Measurements from ENCODE around the gene ELMO1.
"Not testable (repeated sequence)": the region's sequence is repeated elsewhere in the genome, so short reads cannot be mapped to it uniquely, and the experiment has no call there.

Gene ELMO1

GRCh38 chr7:37160656-37161055, 288.0 kb downstream of the ELMO1 start:
- no peak for DNase-seq

DNA sequence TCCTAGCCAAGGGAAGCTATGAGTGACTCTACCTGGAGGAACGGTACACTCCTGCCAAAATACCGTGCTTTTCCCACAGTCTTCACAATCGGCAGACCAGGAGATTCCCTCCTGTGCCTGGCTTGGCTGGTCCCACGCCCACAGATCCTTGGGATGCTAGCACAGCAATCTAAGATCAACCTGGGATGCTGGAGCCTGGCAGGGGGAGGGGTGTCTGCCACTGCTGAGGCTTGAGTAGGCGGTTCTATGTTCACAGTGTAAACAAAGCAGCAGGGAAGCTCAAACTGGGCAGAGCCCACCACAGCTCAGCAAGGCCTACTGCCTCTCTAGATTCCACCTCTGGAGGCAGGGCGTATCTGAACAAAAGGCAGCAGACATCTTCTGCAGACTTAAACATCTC, 295.3 kb downstream of the ELMO1 start:
- DNase-seq = no peak

DNA sequence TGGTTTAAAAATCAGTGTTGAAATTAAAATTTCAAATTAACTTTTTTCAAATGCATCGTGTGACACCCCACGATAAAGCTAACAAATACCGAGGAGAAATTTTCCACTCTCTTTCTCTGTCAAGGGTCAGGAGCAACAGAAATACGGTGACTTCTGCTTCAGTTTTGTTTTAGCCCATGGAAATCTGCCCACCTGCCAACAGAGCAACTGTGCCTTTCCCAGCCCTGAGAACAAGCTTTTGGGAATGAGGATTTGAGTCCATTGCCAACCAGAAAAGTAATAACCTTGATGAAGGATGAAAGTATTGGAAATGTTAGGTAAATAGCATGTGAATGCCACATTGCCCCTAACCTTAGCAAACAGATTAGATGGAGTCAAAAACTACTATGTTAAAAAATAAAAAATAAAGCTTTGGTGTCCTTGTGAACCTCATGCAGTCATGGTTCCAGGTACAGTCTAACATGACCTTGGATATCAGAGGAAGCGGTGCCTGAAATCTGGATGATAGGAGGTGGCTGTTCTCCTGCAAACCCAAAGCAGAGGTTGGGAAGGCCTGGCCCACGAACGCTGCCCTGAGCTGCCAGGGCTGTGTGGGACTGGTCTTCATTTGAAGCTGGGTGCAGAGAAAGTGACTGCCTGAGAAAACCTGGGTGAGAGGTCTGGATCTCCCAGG, 296.8 kb downstream of the ELMO1 start:
- no peak for DNase-seq

DNA sequence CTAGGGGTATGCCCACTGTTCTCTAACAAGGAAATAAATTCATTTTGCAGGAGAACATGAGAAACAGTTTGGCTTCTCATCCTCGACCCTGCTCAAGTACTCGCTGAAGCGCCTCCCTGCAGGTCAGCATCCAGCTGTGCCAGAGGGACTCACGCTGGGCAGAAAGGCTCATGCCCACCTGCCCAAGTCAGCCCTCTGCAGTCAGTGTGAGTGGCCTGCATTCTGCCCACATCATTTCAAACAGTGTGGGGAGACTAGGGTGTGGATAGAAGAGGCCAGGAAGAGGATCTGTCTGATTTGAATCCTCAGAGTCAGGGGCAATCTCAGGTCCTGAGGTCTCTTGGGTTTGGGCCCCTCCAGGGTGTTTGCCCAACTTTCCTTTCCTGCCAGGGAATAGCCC, 297.8 kb downstream of the ELMO1 start:
- no peak for DNase-seq

GRCh38 chr7:37150180-37150579, 298.5 kb downstream of the ELMO1 start:
- no peak for DNase-seq

DNA sequence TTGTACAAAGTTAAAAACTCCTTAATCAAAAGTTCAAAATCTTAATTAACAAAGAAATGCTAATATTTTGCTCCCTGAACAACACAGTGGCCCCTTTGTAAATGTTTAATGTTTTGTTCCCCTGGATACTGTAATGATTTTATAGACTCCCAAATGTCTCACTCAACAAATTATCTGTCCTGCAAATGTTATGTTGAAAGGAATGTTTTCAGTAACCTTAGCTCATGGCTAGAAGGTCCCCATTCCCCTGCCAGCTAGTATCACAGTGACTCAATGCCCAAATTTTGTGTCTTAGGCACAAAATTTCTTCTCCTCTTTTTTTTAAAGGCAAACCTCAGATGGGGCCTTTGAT, 298.9 kb downstream of the ELMO1 start:
- no peak for DNase-seq

DNA sequence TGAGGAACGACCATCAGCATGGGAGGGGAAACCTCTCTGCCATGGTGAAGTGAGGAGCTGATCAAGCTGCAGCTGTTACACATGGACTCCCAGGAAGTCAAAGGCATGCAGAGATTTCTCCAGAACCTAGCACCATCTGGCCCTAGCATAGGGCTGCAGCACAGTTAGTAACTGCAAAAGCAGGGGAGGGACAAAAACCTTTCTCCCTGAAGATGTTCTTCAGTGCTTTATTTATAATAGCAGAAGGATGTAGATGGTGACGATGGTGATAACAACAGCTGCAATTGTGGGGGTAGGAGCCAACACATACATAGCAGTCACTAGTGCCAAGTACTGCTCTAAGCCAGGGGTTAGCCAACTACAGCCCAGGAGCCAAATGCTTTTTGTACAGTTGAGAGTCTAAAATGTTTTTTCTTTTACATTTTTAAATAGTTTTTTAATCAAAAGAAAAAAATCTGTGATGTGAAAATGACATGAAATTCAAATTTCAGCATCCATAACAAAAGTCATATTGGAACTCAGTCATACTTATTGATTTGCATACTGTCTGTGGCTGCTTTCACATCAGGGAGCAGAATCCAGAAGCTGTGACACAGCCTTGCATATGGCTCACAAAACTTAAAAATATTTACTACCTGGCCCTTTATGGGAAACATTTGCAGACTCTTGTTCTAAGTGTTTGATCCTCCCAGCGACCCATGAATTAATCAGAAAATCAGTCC, 299.5 kb downstream of the ELMO1 start:
- no peak for DNase-seq

DNA sequence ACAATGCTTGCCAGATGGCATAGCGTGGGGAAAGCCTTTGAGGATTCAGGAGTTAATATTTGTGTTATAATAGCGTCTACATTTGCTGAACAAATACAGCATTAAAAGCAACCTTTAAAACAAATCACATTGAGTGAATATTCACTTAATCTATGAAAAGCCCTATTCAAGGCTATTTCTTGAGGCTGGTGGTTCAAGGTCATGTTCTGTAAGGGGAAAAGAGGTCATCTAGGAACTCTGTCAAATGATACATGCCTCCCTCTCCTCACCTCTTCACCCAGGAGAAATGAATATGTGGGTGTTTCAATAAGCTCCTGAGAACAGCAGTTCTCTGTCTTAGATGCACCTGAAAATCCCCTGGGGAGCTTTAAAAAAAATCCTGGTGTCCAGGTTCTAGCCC, 303.0 kb downstream of the ELMO1 start:
- DNase-seq = no peak

GRCh38 chr7:37144423-37144822, 304.2 kb downstream of the ELMO1 start:
- no peak for DNase-seq

- DNase-seq = peak; percentile 48
Observed at GRCh38 chr7:37142958-37143357, 305.7 kb downstream of the ELMO1 start.

GRCh38 chr7:37141742-37142141, 306.9 kb downstream of the ELMO1 start:
- no peak for DNase-seq

- DNase-seq = not testable (repeated sequence)
Observed at GRCh38 chr7:37133902-37134301, 314.8 kb downstream of the ELMO1 start.

DNA sequence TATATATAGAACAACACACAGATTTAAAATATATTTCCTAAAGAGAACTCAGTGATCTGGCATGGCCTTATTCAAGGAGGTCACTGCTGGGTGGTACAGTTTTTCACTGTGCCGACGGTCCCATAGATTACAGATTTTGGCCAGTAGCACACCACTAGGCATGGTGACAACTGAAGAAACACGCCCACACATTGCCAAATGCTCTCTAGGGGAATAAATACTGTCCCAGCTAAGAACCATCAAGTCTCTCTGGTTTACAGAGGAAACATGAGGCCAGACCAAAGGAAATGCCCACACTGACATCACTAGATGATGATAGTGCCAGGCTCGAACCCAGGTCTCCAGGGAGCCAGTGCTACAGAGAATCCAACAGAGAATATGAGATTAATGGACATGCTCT, 316.8 kb downstream of the ELMO1 start:
- DNase-seq = no peak

DNA sequence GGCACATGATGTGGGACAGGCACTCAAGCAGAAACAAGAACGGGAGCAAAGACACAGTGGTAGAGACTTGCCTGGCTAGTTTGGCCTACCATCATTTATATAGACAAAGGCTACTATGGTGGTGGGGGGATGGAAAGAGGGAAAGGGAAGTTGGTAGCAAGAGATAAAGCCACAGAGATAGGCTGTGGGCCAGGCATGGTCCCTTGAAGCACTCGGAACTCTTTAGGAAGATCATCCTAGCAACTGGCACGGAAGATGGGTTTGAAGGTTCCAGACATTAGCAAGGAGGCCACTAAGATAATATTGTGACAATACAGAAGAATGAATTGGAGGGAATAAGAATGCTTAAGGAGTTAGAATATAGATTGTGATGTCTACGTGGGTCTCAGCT, 319.6 kb downstream of the ELMO1 start:
- DNase-seq = no peak

- no peak for DNase-seq
Observed at GRCh38 chr7:37128327-37129034, 320.2 kb downstream of the ELMO1 start.

- peak; percentile 47 for DNase-seq
Observed at GRCh38 chr7:37119296-37119860, 329.3 kb downstream of the ELMO1 start.

GRCh38 chr7:37118004-37118403, 330.7 kb downstream of the ELMO1 start:
- DNase-seq = no peak

DNA sequence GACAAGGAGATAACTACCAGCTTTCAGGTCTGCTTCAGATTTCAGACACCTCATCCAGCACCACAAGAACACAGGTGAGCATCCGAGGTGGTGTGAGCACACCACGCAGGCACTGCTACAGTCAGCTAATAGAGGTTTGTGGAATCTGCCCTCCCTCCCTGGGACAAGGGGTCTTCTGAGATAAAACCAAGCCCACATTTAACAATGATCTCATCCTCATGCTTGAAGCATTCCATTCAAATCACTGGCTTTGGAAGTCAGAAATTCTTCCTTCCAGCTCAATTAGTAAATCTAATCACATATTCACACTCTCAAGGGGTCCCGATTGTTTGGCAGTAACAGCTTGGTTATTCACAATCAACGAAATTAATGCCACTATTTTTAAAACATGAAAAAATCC, 331.4 kb downstream of the ELMO1 start:
- no peak for DNase-seq

DNA sequence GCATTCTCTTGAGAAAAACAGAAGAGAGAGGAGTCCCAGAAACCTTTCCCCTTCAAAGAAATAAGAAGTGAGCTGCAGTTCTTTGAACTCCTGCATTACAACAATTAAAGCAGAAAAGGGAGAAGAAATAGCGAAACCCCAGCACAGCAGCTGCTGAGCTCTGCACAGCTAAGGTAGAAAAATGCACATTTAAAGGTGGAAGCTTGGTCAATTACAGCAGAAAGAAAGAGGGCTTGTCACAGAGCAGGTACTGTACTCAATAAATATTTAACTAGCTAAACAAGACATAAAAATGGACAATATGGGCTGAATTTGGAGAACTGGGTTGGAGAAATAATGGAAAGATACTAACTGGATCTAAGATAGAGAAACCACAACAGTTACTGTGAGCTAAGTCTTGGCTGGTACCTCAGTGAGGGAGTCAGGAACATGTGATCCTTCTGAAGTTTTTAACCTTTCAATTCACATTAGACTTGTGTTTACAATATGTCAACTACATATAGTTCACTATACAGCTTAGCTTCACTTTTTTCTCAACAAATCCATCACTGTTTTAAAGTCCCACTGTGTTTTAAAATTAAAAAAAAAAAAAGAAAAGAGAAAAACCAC, 332.5 kb downstream of the ELMO1 start:
- DNase-seq = no peak

DNA sequence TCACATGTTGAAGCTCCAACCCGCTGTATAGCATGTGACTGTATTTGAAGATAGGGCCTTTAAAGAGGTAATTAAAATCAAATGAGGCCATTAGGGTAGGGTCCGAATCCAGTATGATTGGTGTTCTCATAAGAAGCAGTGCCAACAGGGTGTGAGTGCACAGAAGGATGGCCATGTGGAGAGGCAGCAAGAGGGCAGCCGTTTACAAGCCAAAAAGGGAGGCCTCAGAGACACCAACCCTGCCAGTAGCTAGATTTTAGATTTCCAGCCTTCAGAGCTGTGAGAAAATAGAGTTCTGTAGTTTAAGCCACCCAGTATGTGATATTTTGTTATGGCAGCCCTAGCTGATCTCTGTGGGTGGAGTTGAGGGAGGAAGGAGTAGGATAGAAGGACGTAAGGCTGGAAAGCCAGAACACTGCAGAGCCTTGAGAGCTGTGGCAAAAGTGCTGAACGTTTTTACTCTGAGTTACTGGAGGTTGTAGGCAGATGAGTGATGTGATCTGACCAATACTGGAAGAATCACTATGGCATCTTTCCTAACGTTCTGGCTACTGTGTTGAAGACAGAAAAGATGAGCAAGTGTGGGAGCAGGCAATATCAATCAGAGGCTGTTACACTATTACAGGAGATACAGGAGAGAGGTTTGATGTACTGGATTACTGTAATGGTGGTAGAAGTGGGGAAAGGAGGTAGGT, 334.9 kb downstream of the ELMO1 start:
- peak; percentile 68 for DNase-seq

DNA sequence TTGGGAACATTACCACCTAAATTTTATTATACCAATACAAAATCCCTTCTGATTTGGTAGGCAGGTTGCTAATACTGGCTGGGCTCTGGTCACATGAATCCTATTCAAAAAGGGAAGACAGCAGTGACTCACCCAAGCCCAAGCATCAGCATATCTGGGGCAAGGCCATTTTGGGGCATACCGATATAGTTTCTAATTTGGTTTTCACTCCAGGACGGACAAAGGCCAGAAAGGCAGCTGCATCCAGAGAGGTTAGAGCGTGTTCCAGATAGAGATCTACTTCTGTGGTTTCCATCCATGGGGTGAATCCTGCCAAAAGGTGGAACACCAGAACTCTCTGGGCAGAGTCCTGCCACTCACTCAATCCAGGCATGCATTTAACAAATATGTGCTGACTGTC, 335.8 kb downstream of the ELMO1 start:
- no peak for DNase-seq

DNA sequence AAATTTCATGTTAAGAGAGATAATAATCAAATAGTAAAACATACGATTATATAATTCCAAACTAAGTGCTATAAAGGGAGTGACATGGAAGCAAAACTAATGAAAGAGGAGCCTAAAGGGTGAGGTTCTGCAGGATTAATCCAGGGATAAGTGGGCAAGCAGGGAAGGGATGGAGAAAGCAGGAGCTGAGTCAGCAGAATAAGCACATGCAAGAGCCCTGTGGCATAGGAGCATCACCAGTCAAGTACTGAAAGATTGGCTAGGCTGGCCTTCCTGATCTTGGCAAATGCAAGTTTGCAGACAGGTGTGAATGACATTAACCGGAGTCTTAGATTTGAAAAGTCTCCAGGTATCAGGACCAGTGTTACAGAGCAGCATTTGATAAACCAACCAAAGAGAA, 336.4 kb downstream of the ELMO1 start:
- no peak for DNase-seq

DNA sequence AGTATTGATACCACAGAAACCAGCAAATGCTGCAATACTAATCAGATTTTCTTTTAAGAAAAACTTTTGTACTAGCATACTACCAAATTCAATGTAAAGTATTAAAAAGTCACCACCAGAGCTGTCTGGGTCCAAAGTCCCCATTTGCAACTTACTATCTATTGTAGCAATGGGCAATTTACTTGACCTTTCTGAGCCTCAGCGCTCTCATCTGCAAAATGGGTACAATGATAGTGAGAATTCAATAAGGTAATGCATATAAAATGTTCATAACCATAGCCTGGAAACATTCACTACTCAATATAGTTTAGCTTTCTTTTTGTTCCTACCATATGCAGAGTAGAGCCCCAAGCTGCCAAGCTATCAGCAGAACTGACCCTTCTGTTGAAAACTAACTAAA, 337.2 kb downstream of the ELMO1 start:
- DNase-seq = no peak
